SK-N-SH treated with all-trans-retinoic acid at 6 μM for 48 hours (cell line): Measurements from ENCODE around the gene KRTAP10-7.

Experiments used
- ATAC-seq: fragments of 200-7000 bp; cut with Tn5 transposase; 3 replicates; pipeline ENCODE4 v1.9.1; 2020; ENCODE audit warnings: mild to moderate bottlenecking, moderate library complexity
- ARNTL ChIP-seq: fragments of 450-650 bp; formaldehyde crosslinking; IDR thresholded peaks from 2 replicates; pipeline ENCODE4 v1.5.0; 2020; ENCODE audit warnings: low read depth, mild to moderate bottlenecking, moderate library complexity, borderline replicate concordance
- BACH2 ChIP-seq: fragments of 250-450 bp; sonication (Bioruptor Pico); IDR thresholded peaks from 2 replicates; pipeline ENCODE4 v1.9.0; 2021; ENCODE audit warnings: mild to moderate bottlenecking, borderline replicate concordance
- CSDC2 ChIP-seq: fragments of 250-450 bp; sonication (Bioruptor Pico); IDR thresholded peaks from 2 replicates; pipeline ENCODE4 v1.5.0; 2020; ENCODE audit warnings: mild to moderate bottlenecking, moderate library complexity
- CSRNP3 ChIP-seq: fragments of 250-450 bp; sonication (Bioruptor Pico); IDR thresholded peaks from 2 replicates; pipeline ENCODE4 v1.5.1; 2021; ENCODE audit warnings: mild to moderate bottlenecking, moderate library complexity
- ESRRG ChIP-seq: fragments of 250-450 bp; sonication (Bioruptor Pico); IDR thresholded peaks from 2 replicates; pipeline ENCODE4 v1.6.1; 2021; ENCODE audit warnings: mild to moderate bottlenecking
- GLIS3 ChIP-seq: fragments of 250-450 bp; sonication (Bioruptor Pico); IDR thresholded peaks from 2 replicates; pipeline ENCODE4 v1.5.0; 2020; ENCODE audit warnings: mild to moderate bottlenecking, moderate library complexity
- ISL1 ChIP-seq: fragments of 250-450 bp; sonication (Bioruptor Pico); IDR thresholded peaks from 2 replicates; pipeline ENCODE4 v2.1.2; 2022; ENCODE audit warnings: mild to moderate bottlenecking, moderate library complexity
- OSR1 ChIP-seq: fragments of 250-450 bp; sonication (Bioruptor Pico); IDR thresholded peaks from 2 replicates; pipeline ENCODE4 v1.8.0; 2022; ENCODE audit warnings: moderate library complexity, mild to moderate bottlenecking, inconsistent platforms
- PATZ1 ChIP-seq: fragments of 250-450 bp; sonication (Bioruptor Pico); IDR thresholded peaks from 2 replicates; pipeline ENCODE4 v1.8.0; 2020; ENCODE audit warnings: mild to moderate bottlenecking, moderate library complexity, borderline replicate concordance
- POU6F1 ChIP-seq: fragments of 250-450 bp; sonication (Bioruptor Pico); IDR thresholded peaks from 2 replicates; pipeline ENCODE4 v1.8.0; 2021; ENCODE audit warnings: low read depth, mild to moderate bottlenecking, moderate library complexity, borderline replicate concordance
- PPARA ChIP-seq: fragments of 250-450 bp; sonication (Bioruptor Pico); IDR thresholded peaks from 2 replicates; pipeline ENCODE4 v1.5.0; 2020; ENCODE audit warnings: mild to moderate bottlenecking, borderline replicate concordance
- RARB ChIP-seq: fragments of 250-450 bp; sonication (Bioruptor Pico); IDR thresholded peaks from 2 replicates; pipeline ENCODE4 v1.8.0; 2021; ENCODE audit warnings: mild to moderate bottlenecking, moderate library complexity
- SNAI2 ChIP-seq: fragments of 250-450 bp; sonication (Bioruptor Pico); IDR thresholded peaks from 2 replicates; pipeline ENCODE4 v1.5.0; 2020; ENCODE audit warnings: mild to moderate bottlenecking, moderate library complexity
- TOX ChIP-seq: fragments of 250-450 bp; sonication (Bioruptor Pico); IDR thresholded peaks from 2 replicates; pipeline ENCODE4 v1.8.0; 2021; ENCODE audit warnings: mild to moderate bottlenecking, moderate library complexity, borderline replicate concordance
- TSHZ2 ChIP-seq: fragments of 250-450 bp; sonication (Bioruptor Pico); IDR thresholded peaks from 2 replicates; pipeline ENCODE4 v1.5.0; 2020; ENCODE audit warnings: mild to moderate bottlenecking, moderate library complexity
- ZC3H10 ChIP-seq: fragments of 250-450 bp; sonication (Bioruptor Pico); IDR thresholded peaks from 2 replicates; pipeline ENCODE4 v1.5.1; 2021; ENCODE audit warnings: mild to moderate bottlenecking, moderate library complexity
- ZFP3 ChIP-seq: fragments of 250-450 bp; sonication (Bioruptor Pico); IDR thresholded peaks from 2 replicates; pipeline ENCODE4 v1.5.0; 2020; ENCODE audit warnings: mild to moderate bottlenecking, moderate library complexity
- ZFP30 ChIP-seq: fragments of 450-650 bp; formaldehyde crosslinking; IDR thresholded peaks from 2 replicates; pipeline ENCODE4 v1.5.0; 2022; ENCODE audit warnings: mild to moderate bottlenecking, moderate library complexity
- ZNF565 ChIP-seq: fragments of 450-650 bp; formaldehyde crosslinking; conservative IDR thresholded peaks from 2 replicates; pipeline ENCODE4 v1.5.0; 2020; ENCODE audit warnings: low read depth, mild to moderate bottlenecking, moderate library complexity
- ZNF70 ChIP-seq: fragments of 450-650 bp; formaldehyde crosslinking; IDR thresholded peaks from 2 replicates; pipeline ENCODE4 v1.5.0; 2020; ENCODE audit warnings: mild to moderate bottlenecking, moderate library complexity
- ZNF8 ChIP-seq: fragments of 450-650 bp; formaldehyde crosslinking; IDR thresholded peaks from 2 replicates; pipeline ENCODE4 v1.5.0; 2020; ENCODE audit warnings: mild to moderate bottlenecking, moderate library complexity

The KRTAP10-7 gene

GRCh38 chr21:44576025-44576420 lies 24.4 kb upstream of the KRTAP10-7 start:
- TF ChIP-seq ARNTL (CRISPR knock-in tag) = no peak
- no peak for TF ChIP-seq ZC3H10 (CRISPR knock-in tag)
- TF ChIP-seq PATZ1 (CRISPR knock-in tag) = no peak
- TF ChIP-seq ESRRG (CRISPR knock-in tag) = no peak
- no peak for TF ChIP-seq POU6F1 (CRISPR knock-in tag)
- TF ChIP-seq GLIS3 (CRISPR knock-in tag) = no peak
- ATAC-seq = no peak

- ATAC-seq = no peak
Observed at GRCh38 chr21:44578371-44579055, 21.9 kb upstream of the KRTAP10-7 start.

More at GRCh38 chr21:44578371-44579055, 21.9 kb upstream of the KRTAP10-7 start:
- TF ChIP-seq ZFP30 (CRISPR knock-in tag) (no peak), ISL1 (CRISPR knock-in tag) (no peak), TOX (CRISPR knock-in tag) (no peak), ZNF70 (CRISPR knock-in tag) (no peak), PPARA (CRISPR knock-in tag) (no peak), GLIS3 (CRISPR knock-in tag) (no peak), ZNF565 (CRISPR knock-in tag) (no peak), RARB (CRISPR knock-in tag) (no peak), ZC3H10 (CRISPR knock-in tag) (no peak), CSRNP3 (no peak), TSHZ2 (no peak), ZNF8 (CRISPR knock-in tag) (no peak), POU6F1 (CRISPR knock-in tag) (no peak), ZFP3 (no peak), PATZ1 (CRISPR knock-in tag) (no peak), OSR1 (CRISPR knock-in tag) (no peak), BACH2 (no peak), CSDC2 (CRISPR knock-in tag) (no peak), SNAI2 (no peak)
